HepG2 (cell line): ENCODE measurements around the gene SPOP. TPM values are rescaled to one million over a fixed set of nuclear protein-coding genes. Genes with fewer than 3 reads are reported as not detected.

ENCODE experiments used
- CEBPB ChIP-seq: IDR thresholded peaks from 2 replicates; pipeline ENCODE4 v1.6.1; 2011; ENCODE audit warnings: low read depth, low read length, improper control_type of control experiment, borderline replicate concordance
- DRAP1 ChIP-seq: IDR thresholded peaks from 2 replicates; pipeline ENCODE4 v1.6.1; 2016; ENCODE audit warnings: missing genetic modification reagents, missing compliant biosample characterization
- ERF ChIP-seq: IDR thresholded peaks from 2 replicates; pipeline ENCODE4 v1.6.1; 2018; ENCODE audit warnings: missing biosample characterization, missing genetic modification reagents
- GATAD2A ChIP-seq: IDR thresholded peaks from 2 replicates; pipeline ENCODE4 v1.6.1; 2016
- GLI4 ChIP-seq: sonication (generic); formaldehyde crosslinking; IDR thresholded peaks from 2 replicates; pipeline ENCODE4 v1.5.1; 2020; ENCODE audit warnings: missing genetic modification reagents, mild to moderate bottlenecking, moderate library complexity, borderline replicate concordance
- HNF4G ChIP-seq, 2 experiments: sonication (generic) in 1 of 2; formaldehyde crosslinking in 1 of 2; IDR thresholded peaks; 2 replicates each; pipeline versions ENCODE4 v1.4.0 to v1.6.1; 2011 to 2020; ENCODE audit warnings: borderline replicate concordance in 2 of 2, low read depth in 2 of 2, mild to moderate bottlenecking in 2 of 2, low read length in 1 of 2, missing genetic modification reagents in 1 of 2, moderate library complexity in 1 of 2
- IKZF5 ChIP-seq: IDR thresholded peaks from 2 replicates; pipeline ENCODE4 v1.6.1; 2018; ENCODE audit warnings: missing genetic modification reagents, mild to moderate bottlenecking, missing compliant biosample characterization
- MAX ChIP-seq: IDR thresholded peaks from 2 replicates; pipeline ENCODE4 v1.6.1; 2012; ENCODE audit warnings: inconsistent platforms
- MLX ChIP-seq: IDR thresholded peaks from 2 replicates; pipeline ENCODE4 v1.6.1; 2016
- MTF2 ChIP-seq: sonication (generic); formaldehyde crosslinking; IDR thresholded peaks from 2 replicates; pipeline ENCODE4 v1.5.0; 2020; ENCODE audit warnings: missing genetic modification reagents, borderline replicate concordance
- RCOR2 ChIP-seq: IDR thresholded peaks from 2 replicates; pipeline ENCODE4 v1.6.1; 2016; ENCODE audit warnings: missing biosample characterization, missing genetic modification reagents
- RXRA ChIP-seq: sonication (generic); formaldehyde crosslinking; IDR thresholded peaks from 2 replicates; pipeline ENCODE4 v1.5.1; 2020; ENCODE audit warnings: missing genetic modification reagents
- SALL1 ChIP-seq: sonication (generic); formaldehyde crosslinking; IDR thresholded peaks from 2 replicates; pipeline ENCODE4 v1.8.0; 2022; ENCODE audit warnings: mild to moderate bottlenecking, missing genetic modification reagents
- SIN3A ChIP-seq: IDR thresholded peaks from 2 replicates; pipeline ENCODE4 v1.6.1; 2011; ENCODE audit warnings: low read depth, mild to moderate bottlenecking, control low read depth, low read length, borderline replicate concordance
- ZBTB38 ChIP-seq: sonication (generic); formaldehyde crosslinking; IDR thresholded peaks from 2 replicates; pipeline ENCODE4 v1.5.1; 2020; ENCODE audit warnings: mild to moderate bottlenecking, missing genetic modification reagents
- ZNF235 ChIP-seq: sonication (generic); formaldehyde crosslinking; IDR thresholded peaks from 2 replicates; pipeline ENCODE4 v1.8.1; 2023; ENCODE audit warnings: mild to moderate bottlenecking, missing genetic modification reagents, borderline replicate concordance
- ZNF337 ChIP-seq: sonication (generic); formaldehyde crosslinking; IDR thresholded peaks from 2 replicates; pipeline ENCODE4 v1.5.1; 2020; ENCODE audit warnings: missing genetic modification reagents, low read depth, mild to moderate bottlenecking, borderline replicate concordance
- ZNF567 ChIP-seq: sonication (generic); formaldehyde crosslinking; IDR thresholded peaks from 2 replicates; pipeline ENCODE4 v1.8.1; 2023; ENCODE audit warnings: mild to moderate bottlenecking, missing genetic modification reagents, borderline replicate concordance
- ZNF580 ChIP-seq: IDR thresholded peaks from 2 replicates; pipeline ENCODE4 v1.6.1; 2016; ENCODE audit warnings: low read depth, borderline replicate concordance
- ZSCAN21 ChIP-seq: sonication (generic); formaldehyde crosslinking; IDR thresholded peaks from 2 replicates; pipeline ENCODE4 v1.8.0; 2022; ENCODE audit warnings: mild to moderate bottlenecking, missing genetic modification reagents, moderate library complexity, borderline replicate concordance
- polyA plus RNA-seq, 8 experiments: library from polyadenylated mRNA; depleted of rRNA in 3 of 8; stranded (reverse) in 7 of 8; unstranded in 1 of 8; fragments of >200 nt; fragmentation: Illumina TruSeq in 4 of 8; extraction: Trizol in 4 of 8; gene quantifications; 2 replicates each; pipeline versions ENCODE4 v1.2.1 to v1.2.3, GENCODE V29; 2011 to 2016; ENCODE audit warnings: low read depth in 4 of 8, missing spikeins in 1 of 8, mixed read lengths in 1 of 8; ENCODE audit not compliant: insufficient read depth in 1 of 8
- total RNA-seq, 5 experiments: library from RNA; depleted of rRNA; stranded (reverse); fragments of >200 nt; fragmentation: Illumina TruSeq; extraction: Trizol; gene quantifications; 2 replicates each; pipeline ENCODE4 v1.2.3, GENCODE V29; 2016; ENCODE audit warnings: low read depth in 1 of 5
- TF ChIP-seq, protein P1 (sequence below): fragments of 450-650 bp; IDR thresholded peaks from 2 replicates; pipeline ENCODE4 v1.6.1; 2017
- TF ChIP-seq, protein P2 (sequence below): sonication (generic); formaldehyde crosslinking; IDR thresholded peaks from 2 replicates; pipeline ENCODE4 v1.4.0; 2020; ENCODE audit warnings: mild to moderate bottlenecking, missing genetic modification reagents

The SPOP gene
- total and polyA plus RNA-seq, 2 of the 13 experiments (the other 11 are each of a cell fraction or from before 2014, with no cell fraction given): 52.8 to 60.8 TPM

DNA sequence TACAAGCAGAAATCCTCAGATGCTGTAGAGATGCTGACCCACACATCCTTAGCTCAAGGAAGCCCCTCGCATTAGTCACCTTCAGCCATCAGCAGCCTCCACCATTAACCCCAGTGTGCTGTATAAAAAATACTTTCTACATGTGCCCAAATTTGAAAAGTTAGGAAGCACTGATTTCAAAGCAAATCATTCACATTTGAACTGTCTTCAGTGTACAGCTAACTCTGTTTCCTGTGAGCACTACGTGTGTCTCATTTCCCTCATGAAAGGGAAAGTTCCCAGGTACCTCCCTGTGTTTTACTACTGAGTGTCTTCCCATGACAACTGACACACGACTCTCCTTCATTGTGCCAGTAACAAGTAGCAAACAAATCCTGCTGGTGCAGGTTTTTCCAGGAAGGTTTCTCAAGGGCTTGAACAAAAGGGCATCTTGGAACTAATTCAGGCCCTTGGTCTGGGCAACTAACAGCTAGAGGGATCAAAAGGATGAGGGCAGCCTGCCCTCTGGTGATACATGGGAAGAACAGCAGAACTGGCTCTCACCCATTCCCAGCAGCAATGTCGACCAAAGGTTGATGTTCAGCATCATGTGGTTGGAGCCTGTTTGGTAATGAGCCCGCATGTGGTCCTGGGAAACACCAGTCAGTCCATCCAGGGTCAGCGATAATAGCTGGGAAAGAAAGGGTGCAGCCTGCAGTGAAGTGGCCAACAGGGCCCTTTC is 25.8 kb upstream of the SPOP start (continued):
- TF ChIP-seq MLX (CRISPR knock-in tag) (0 out of 2 replicates have a peak, but pooled peaks have one; percentile 15), ZNF337 (CRISPR knock-in tag) (no peak), CEBPB (peak; percentile 49; the same call in 1 of the 2 replicates), MAX (peak; percentile 88), ERF (CRISPR knock-in tag) (0 out of 2 replicates have a peak, but pooled peaks have one; percentile 41), RCOR2 (no peak), ZNF567 (CRISPR knock-in tag) (0 out of 2 replicates have a peak, but pooled peaks have one; percentile 56), ZSCAN21 (CRISPR knock-in tag) (peak; percentile 36; the same call in 1 of the 2 replicates), DRAP1 (peak; percentile 12; the same call in 1 of the 2 replicates), MTF2 (CRISPR knock-in tag) (no peak), ZNF235 (CRISPR knock-in tag) (no peak), GATAD2A (CRISPR knock-in tag) (0 out of 2 replicates have a peak, but pooled peaks have one; percentile 19), RXRA (CRISPR knock-in tag) (peak; percentile 54; the same call in 1 of the 2 replicates), ZBTB38 (CRISPR knock-in tag) (peak; percentile 64; the same call in 1 of the 2 replicates), HNF4G (IDR thresholded peaks at IDR 0.05; ENCODE audit: borderline replicate concordance, low read depth, low read length) (peak; percentile 82; the same call in 1 of the 2 replicates), HNF4G (CRISPR knock-in tag; IDR thresholded peaks at IDR 0.05; ENCODE audit: borderline replicate concordance, low read depth) (no peak), GLI4 (CRISPR knock-in tag) (peak; percentile 60; the same call in 1 of the 2 replicates), ZNF580 (CRISPR knock-in tag) (peak; percentile 76), SALL1 (CRISPR knock-in tag) (peak; percentile 55), SIN3A (0 out of 2 replicates have a peak, but pooled peaks have one; percentile 52), IKZF5 (peak; percentile 51; the same call in 1 of the 2 replicates)
- TF ChIP-seq, protein P1, sequence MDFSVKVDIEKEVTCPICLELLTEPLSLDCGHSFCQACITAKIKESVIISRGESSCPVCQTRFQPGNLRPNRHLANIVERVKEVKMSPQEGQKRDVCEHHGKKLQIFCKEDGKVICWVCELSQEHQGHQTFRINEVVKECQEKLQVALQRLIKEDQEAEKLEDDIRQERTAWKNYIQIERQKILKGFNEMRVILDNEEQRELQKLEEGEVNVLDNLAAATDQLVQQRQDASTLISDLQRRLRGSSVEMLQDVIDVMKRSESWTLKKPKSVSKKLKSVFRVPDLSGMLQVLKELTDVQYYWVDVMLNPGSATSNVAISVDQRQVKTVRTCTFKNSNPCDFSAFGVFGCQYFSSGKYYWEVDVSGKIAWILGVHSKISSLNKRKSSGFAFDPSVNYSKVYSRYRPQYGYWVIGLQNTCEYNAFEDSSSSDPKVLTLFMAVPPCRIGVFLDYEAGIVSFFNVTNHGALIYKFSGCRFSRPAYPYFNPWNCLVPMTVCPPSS: no peak
- TF ChIP-seq, protein P2, sequence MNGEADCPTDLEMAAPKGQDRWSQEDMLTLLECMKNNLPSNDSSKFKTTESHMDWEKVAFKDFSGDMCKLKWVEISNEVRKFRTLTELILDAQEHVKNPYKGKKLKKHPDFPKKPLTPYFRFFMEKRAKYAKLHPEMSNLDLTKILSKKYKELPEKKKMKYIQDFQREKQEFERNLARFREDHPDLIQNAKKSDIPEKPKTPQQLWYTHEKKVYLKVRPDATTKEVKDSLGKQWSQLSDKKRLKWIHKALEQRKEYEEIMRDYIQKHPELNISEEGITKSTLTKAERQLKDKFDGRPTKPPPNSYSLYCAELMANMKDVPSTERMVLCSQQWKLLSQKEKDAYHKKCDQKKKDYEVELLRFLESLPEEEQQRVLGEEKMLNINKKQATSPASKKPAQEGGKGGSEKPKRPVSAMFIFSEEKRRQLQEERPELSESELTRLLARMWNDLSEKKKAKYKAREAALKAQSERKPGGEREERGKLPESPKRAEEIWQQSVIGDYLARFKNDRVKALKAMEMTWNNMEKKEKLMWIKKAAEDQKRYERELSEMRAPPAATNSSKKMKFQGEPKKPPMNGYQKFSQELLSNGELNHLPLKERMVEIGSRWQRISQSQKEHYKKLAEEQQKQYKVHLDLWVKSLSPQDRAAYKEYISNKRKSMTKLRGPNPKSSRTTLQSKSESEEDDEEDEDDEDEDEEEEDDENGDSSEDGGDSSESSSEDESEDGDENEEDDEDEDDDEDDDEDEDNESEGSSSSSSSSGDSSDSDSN (CRISPR knock-in tag): 0 out of 2 replicates have a peak, but pooled peaks have one; percentile 27
